Lower lobe of right lung (tissue), 2 donors: Measurements from ENCODE around the gene RRP1. TPM values are rescaled to one million over a fixed set of nuclear protein-coding genes. Genes with fewer than 3 reads are reported as not detected.

Source experiments
- ATAC-seq, 2 donors: fragments of 200-7000 bp; cut with Tn5 transposase; one replicate each; pipeline ENCODE4 v1.9.1; 2020 to 2022; ENCODE audit warnings: mild to moderate bottlenecking in 2 of 2, moderate library complexity in 2 of 2
- DNase-seq: peaks from one replicate; pipeline ENCODE4 v3.0.0-alpha.2; 2020
- H3K27ac ChIP-seq: fragments of 200-600 bp; one replicate; pipeline ENCODE4 v1.8.0; 2022
- H3K27me3 ChIP-seq: fragments of 200-600 bp; one replicate; pipeline ENCODE4 v1.8.0; 2022; ENCODE audit warnings: low read depth
- H3K36me3 ChIP-seq: fragments of 200-600 bp; one replicate; pipeline ENCODE4 v1.8.0; 2022; ENCODE audit warnings: mild to moderate bottlenecking
- H3K4me1 ChIP-seq: fragments of 200-600 bp; one replicate; pipeline ENCODE4 v1.8.0; 2022
- H3K4me3 ChIP-seq: fragments of 200-600 bp; one replicate; pipeline ENCODE4 v1.8.0; 2022; ENCODE audit warnings: mild to moderate bottlenecking
- H3K9me3 ChIP-seq: fragments of 200-600 bp; one replicate; pipeline ENCODE4 v1.8.0; 2022
- CTCF ChIP-seq: fragments of 200-600 bp; IDR thresholded peaks from one replicate; pipeline ENCODE4 v1.8.0; 2022; ENCODE audit warnings: antibody characterized with exemption, mild to moderate bottlenecking
- intact Hi-C: fragments of 100-400 bp; cut with DNase I; formaldehyde crosslinking; loops from one replicate; pipeline ENCODE4 v1.11.0; 2022
- total RNA-seq: library from RNA; stranded (reverse); fragmentation: NEBNext Ultra II Directional; extraction: Animal tissue kit (Norgen Biotek cat#: 25700); gene quantifications from one replicate; pipeline ENCODE4 v1.2.1, GENCODE V29; 2021
- donor health status: DM: no; HTN: yes; CAD: no; lungs with severe emphysema.

Gene RRP1
- total RNA-seq, 1 donor from 2014 or later = 13.6 TPM

DNA sequence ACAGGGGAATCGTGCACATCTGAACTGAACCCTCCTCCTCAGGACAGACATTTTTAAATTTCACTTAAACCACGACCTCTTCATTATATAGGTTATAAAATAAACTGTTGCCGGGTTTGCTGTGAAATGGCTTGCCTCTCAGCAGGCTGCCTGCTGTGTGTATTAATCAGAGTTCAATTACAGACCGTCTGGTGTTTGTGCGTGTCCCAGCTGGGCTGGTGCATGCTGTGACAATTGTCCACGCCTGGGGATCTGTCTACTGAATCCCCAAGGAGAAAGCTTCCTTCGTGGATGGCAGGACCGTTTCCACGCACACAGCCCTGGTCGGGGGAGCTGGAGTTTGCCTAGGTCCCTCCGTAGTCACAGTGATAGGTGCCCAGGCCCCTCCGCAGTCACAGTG lies 62.2 kb downstream of the RRP1 start:
- peaks cover 10% of the 10 kb centered on the region for H3K4me1 ChIP-seq
- TF ChIP-seq CTCF = no peak
- H3K9me3 ChIP-seq = no peaks in the 10 kb centered on the region
- intact Hi-C loops = no loop called here
- no peak overlapping the region for H3K4me3 ChIP-seq
- no peak for ATAC-seq
- DNase-seq = no peak
- H3K27ac ChIP-seq = no peak overlapping the region
- H3K36me3 ChIP-seq = no peaks in the 10 kb centered on the region
- no peaks in the 10 kb centered on the region for H3K27me3 ChIP-seq

- H3K4me1 ChIP-seq = peaks cover 10% of the 10 kb centered on the region
- TF ChIP-seq CTCF = no peak
- intact Hi-C loops = no loop called here
- DNase-seq (no peak), ATAC-seq (peak in 1 of 2 donors; percentile 5)
- no peaks in the 10 kb centered on the region for H3K36me3 ChIP-seq
- H3K9me3 ChIP-seq = no peaks in the 10 kb centered on the region
- no peaks in the 10 kb centered on the region for H3K27me3 ChIP-seq
- no peak overlapping the region for H3K27ac ChIP-seq
- H3K4me3 ChIP-seq = no peak overlapping the region
These were observed 64.7 kb downstream of the RRP1 start for GRCh38 chr21:43853851-43854772.

Other genes starting within 250 kb of the RRP1 start
- gene HSF2BP, start 130.1 kb upstream of the RRP1 start, total RNA-seq = 0.32 TPM
- 18.1 TPM for gene RRP1B, start 130.0 kb upstream of the RRP1 start, total RNA-seq
- 195 TPM for gene PDXK, start 70.4 kb upstream of the RRP1 start, total RNA-seq
- 154 TPM for gene CSTB, start 13.3 kb upstream of the RRP1 start, total RNA-seq
- 83.3 TPM for gene AGPAT3, start 75.6 kb downstream of the RRP1 start, total RNA-seq
- 47.4 TPM for gene TRAPPC10, start 222.7 kb downstream of the RRP1 start, total RNA-seq